Right hindlimb (tissue), 1 donor: ENCODE measurements around the gene TENM3.
A peak's percentile ranks its signal among the peaks of the same experiment; 100 is the strongest.

Source experiments
- DNase-seq: peaks from one replicate; pipeline ENCODE4 v3.0.0-alpha.2; 2018

The TENM3 gene

DNA sequence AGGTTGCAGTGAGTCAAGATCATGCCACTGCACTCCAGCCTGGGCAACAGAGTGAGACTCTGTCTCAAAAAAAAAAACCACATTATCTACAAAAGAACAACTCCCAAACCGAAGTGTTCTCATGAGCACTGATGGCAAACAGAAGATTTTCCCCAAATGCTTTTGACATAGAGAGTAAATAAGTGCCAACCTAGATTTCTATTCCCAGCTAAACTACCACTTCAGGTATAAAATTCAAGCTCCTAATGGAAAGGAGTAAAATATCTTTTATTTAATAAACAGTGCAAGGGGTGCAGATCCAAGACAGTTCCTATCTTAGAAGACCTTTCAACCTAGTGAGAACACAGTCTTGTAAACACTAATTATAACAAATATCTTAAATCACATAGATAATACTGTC lies 170.3 kb downstream of the TENM3 start:
- DNase-seq: no peak

DNA sequence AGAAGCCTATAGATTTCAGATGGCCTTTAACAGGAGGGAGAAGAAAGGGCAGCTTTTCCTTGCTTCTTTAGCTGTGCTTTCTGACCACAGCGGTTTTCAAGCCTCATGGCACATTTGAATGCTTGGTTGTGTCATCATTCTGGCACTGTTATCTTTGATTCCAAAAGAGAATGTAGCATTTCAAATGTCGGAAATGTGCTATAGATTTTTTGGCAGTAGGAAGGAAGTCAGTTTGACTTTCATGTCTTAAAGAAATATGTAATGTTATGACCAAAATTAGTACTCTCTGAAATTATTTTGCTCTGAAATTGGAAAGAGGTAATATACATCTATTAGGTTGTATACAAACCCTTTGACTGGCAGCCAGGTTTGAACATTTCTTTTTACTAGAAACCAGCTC lies 171.9 kb downstream of the TENM3 start:
- no peak for DNase-seq

DNA sequence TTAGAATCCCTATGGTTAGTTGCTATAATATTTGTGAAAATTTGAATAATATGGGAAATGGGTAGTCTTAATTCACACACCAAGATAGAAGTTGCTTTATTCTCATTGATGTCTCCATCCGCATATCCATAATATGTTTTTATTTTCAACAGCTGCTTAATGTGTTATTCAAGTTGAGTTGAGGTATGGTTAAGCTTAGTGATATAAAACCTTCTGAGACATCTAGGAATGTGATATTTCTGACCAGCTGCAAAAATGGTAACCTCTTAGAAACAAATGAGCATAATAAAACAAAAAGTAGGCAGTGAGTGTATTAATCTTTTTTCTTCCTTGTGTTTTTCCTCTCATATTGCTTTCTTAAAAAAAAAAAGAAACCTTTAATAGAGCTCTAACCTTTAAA lies 172.9 kb downstream of the TENM3 start:
- DNase-seq: no peak

DNA sequence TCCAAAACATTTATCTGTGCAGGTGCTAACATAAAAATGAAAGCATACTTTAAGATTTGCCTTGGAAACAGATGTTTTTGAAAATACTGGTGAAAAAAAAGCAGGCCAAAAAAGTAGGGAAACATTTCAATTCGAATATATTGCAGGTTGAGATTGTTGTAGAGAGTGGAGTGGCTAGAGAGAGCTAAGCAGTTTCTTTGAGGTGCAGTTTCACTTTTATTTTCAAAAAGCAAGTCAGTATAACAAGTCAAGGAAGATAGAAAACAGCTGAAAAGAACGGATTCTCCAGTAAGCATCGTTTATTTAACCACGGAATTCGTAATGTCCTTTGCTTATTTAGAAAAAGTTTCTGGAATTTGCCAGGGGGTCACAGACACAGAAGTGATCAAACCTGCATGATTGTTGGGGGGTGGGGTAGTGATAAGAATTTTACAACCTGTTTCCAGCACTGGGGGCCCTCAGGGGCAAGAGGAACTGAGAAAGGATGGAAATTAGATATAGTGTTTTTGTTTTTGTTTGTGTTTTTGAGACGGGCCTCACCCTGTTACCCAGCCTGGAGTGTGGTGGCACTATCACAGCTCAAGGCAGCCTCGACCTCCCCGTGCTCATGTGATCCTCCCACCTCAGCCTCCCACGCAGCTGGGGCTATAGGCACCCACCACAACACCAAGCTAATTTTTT lies 175.0 kb downstream of the TENM3 start:
- DNase-seq: no peak

DNA sequence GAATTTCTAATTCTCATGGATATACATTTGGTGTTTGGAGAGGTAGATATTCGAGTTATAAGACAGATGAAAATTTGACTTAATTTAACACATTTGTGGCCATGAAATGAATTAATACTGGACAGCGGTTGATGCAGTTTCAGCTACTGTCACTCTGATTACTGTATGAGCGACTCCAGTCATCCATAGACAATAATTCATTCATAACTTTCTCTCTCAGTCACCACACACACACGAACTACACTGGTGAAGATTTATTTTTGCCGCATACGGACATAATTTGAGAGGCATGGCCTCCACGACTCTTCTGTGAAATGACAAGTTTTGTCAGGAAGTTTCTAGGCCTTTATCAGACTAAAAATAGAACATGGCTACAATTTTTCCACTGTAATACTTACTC lies 177.0 kb downstream of the TENM3 start:
- no peak for DNase-seq

DNA sequence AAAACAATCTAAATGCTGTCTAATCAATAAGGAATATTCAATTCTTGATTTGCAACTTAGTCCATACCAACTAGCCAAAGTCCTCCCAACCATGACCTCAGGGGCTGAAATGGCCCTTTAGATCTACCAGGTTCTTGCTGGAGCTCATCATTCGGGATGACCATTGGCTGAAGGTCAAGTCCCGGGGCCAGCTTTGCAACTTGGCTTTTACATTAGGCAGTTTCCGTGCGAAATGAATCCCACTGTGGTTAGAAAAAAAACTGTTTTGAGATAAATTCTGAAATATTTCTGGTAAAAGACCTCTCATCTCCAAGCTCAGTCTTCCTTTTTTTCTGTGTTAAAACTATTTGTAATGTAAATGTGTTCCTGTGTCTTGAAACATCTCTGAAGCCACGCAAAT lies 178.6 kb downstream of the TENM3 start:
- no peak for DNase-seq

DNA sequence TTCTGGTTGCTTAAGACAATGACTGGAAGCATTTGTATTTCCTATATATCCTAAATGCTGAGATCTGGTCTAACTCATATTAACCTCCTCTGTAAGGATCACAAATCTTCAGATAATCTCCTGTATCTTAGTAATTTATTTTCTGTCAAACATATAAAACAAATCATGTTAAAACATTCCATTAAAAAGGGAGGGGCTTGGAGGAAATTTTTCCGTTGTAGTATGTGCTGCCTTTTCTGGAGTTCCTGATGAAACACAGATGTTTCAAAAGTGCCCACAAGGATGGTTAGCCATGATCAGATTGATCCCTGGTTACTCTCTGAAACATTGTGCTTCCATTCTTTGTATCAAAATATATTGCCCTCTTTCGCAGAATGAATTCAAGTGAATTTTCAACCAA lies 182.1 kb downstream of the TENM3 start:
- no peak for DNase-seq

DNA sequence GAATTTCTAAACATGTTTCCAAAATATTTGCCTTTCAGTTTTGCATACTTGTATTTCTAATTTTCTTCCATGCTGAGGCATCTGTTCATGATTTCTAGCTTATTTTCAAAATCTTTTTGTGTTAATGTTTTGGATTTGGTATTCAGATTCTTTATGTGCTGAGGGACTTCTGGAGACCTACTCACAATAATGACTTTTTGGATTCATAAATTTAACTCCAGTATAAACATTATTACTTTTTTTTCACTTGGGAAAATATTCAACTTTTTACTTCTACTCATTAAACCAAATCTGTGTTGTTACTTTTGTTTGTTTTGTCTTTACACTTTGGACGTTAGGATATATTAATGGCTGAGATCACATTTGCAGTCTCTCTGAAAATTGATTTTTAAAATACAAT lies 183.7 kb downstream of the TENM3 start:
- DNase-seq: no peak

DNA sequence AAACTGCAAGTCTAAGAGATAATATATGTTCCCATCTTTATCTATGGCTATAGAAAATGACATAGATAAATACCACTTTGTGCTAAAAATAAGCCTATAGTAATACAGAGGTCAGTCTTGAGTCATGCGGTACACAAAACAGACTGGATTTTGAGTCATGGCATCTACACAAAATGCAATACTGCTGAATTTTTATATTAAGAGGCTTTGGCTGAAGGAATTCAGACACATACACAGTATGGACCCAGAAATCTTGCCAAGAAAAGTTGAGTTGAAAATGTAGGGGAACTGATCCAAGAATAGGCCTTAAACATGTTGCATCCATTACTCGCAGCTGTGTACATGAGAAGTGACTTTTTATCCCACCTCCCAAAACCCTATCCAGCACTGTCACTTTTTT lies 184.4 kb downstream of the TENM3 start:
- peak; percentile 30 for DNase-seq

DNA sequence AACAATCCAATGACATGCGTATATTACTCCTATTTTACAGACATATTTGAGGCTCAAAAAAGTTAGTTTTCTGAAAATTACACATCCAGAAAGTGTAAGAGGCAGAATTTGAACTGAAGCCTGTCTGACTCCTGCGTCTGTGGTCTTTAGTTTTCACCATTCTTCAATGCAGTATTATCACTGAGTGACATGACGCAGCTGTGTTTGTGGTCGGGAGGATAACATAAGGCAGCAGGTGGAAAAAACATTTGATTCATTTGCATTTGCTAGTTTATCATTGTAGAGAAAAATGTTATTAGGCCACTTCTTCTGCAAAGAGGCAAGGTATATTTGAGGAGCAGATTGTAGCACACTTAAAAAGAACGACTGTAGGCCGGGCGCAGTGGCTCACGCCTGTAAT lies 186.7 kb downstream of the TENM3 start:
- no peak for DNase-seq

DNA sequence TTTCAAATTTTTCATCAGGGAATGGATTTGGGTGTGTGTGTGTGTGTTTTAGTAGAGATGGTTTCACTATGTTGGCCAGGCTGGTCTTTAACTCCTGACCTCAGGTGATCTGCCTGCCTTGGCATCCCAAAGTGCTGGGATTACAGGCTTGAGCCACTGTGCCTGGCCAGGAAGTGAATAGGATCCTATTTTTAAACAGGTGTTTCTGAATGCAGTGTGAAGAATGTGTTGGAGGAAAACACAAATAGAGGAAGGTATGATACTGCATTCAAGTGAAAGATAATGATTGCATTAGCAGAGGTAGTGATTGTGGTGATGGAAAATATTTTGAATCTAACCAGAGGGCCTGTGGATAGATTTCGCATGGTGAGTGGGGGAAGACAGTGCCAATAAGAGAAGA lies 189.6 kb downstream of the TENM3 start:
- DNase-seq: no peak

DNA sequence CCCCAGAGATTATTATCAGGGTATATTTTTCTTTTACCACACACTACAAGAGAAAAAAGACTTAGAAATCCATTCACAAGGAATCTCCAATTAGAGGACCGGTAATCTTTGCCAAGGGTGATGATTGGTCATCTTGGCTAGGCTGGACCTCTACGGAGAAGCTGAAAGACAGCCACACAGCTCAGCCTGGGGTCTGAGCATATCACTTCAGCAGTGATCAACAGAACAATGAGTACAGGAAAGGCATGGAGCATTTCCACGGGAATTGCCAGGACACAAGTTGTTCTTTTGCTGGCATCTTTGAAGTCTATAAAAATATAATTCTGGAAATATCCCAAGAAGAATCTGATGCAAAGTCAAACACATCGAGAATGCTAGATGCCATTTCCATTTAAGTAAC lies 191.5 kb downstream of the TENM3 start:
- no peak for DNase-seq

DNA sequence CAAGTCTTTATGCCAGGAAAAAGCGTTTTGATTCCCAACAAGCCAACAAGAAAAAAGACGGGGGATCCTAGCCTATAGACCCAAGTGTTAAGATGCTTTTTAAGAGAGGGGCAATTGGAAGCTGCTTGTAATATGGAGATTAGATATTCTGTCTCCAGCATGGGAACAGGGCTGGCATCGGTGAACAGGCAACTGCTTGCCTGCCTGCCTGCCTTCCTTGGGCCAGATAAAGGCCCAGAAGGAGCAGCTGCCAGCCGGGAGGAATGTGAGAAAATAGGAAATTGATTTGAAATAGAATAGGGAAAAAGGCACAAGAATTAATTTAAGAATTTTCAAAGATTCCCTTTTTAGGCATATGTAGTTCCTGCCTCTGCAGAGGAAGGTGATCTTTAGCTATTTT lies 192.2 kb downstream of the TENM3 start:
- DNase-seq: no peak

DNA sequence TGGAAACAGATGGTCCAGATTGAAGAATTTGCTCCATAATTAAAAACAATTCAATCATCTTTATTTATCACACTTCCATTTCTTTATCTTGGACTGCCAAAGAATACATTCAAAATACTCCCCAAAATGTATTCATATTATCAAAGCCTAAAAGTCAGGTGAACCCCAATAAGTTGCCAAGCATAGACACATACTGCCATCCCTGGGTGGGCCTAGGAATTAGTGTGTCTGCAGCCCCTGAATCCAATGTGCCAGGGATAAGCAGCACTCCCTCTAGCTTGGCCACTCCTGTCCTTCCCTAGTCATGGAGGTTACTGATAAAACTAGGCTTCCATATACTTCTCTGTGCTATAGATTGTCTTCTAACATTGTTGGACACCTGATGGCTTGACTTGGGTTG lies 199.9 kb downstream of the TENM3 start:
- no peak for DNase-seq

DNA sequence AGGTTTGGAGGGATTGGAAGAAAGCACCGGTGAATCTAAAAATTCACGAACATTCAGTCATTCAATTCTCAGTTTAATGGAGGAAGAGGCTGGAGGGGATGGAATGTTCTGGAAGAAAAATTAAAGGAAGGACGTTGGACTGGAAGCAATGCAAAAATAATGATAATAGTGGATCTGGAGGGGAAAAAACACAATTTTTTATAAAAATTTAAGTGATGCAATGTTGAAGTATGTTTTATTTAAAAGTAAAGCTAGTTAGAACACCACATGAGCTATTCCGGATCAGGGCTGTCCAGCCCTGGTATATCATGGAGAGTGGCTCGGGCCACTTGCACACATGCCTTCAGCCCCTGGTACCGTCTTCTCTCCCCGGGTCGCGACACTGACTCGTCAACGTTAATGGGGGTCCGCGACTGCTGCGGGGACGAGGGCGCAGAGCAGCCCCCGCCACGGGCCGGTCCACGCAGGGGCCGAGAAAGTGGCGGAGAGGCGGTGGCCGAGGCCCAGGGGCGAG lies 204.6 kb downstream of the TENM3 start:
- no peak for DNase-seq

DNA sequence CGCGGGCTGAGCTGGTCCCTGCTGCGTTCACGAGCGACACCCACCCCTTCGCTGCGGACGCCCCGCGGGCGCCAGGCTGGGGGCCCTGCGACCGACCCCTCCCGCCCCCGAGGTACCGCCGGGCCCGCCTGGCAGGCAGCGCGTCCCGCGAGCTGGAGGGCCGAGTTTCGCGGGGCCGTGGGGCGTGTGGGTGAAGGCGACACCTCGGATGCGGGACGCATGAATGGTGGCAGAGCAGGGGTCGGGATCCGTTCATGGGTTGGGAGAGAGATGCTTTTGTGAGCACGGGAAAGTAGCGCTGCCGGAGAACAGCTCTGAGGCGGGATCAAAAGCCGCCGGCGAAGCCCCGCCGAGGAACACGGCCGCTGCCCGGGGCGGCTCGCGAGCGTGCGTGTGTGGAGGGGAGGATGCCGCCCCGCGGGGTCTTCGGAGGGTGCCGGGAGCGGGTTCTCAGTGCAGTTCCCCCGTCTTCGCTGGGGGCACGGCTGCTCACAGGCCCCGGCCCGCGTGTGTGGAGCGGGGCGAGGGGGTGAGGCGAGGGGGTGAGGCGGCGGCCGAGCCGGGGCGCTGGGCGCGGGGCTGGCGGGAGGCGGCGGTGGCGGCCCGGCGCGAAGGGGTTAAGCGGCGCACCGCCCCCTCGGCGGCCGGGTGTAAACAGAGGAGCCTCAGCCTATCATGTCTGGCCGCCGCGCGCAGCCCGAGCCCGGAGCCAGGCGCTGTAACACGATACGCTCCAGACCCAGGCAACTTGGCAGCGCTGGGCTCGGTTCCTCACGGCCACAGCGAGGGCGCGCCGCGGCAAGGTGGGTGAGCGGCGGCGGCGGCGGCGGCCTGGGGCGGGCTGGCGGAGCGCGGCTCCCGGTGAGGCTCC lies 205.3 kb downstream of the TENM3 start:
- peak; percentile 95 for DNase-seq

DNA sequence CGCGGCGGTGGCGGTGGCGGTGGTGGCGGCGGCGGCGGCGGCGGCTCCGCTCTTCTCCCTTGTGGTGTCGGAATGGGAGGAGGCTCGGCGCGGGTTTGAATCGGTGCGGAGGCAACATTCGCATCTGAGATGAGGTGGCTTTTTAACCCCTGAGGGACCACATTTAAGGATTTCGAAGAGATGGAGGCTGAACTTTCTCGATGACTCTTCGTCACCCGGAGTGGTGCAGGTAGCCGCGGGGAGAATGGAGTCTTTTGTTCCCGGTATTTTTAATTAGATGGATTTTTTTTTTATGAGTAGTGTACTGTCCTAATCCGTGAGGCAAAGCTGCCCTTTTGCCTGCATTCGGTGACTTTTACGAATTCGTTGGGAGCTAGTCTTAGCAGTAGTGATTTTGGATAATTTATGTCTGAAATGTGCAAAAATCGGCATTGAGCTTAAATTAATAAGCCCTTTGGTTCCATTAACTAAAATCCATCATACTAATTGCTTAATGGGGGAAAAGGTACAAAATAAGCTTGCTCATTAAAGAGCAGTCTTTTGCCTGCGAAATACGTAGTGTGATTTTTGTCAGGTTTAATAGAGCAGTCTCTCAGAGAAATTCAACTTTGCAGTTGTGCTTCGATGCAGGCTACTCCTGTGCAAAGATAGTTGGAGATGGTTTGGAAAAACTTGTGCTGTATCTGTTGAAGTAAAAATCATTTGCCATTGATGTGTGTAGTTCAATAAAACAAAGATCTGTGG lies 206.2 kb downstream of the TENM3 start:
- DNase-seq: no peak

DNA sequence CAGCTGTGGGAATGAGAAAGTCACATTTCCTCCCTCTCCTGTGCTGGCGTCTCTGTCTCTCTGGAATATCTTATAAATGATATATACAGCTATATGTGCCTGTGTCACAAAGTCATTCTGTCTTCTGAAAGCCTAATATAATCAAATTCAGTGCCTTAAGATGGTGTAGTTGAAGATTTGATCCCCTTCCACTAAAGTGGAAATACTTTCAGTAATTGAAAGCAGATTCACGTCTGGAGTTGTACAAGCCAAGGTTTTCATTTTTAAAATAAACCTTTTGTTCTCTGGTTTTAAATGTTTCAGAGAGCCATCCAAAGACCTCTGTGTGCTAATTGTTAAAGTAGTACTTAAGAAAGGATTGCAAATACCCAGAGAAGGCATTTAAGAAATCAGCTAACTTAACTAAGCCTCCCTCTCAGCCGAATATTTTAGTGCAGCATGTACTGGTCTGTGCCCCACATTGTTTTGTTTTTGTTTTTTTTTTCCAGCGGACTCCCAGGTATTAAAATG lies 206.8 kb downstream of the TENM3 start:
- DNase-seq: no peak

DNA sequence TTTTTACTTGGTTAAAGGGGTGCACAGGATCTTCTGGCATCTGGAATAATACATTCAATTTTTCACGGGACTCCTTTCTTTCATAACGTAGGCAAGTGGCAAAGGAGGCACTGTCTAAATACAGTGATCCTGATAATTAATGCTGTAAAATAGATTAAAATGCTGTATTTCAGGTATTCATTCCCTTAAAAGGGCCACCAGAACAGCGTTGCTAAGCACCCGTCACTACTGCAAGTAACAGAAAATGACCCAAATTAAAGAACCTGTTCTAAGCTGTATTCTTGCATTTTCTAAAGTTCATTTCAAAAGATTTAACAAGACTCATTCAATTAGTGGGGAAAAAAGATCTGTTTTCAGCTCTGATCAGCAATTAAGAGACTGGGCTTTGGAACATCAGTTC lies 208.2 kb downstream of the TENM3 start:
- no peak for DNase-seq

DNA sequence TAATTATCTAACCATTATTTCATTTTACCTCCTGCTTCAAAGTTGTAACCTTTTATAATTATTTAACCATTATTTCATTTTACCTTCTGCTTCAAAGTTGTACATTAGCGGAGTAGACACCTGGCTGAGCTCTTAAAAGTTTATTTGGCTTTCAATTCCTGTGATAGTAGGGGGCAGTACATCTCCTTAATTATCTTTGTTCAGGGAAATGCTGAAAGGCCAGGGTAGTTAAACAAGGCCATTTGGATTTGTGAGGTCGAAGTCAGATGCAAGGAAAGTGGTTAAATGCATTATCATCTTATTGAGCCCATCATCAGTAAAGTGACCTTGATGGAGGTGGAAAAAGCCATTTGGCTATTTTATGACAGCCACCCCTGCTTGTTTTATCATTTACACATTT lies 210.6 kb downstream of the TENM3 start:
- DNase-seq: no peak

DNA sequence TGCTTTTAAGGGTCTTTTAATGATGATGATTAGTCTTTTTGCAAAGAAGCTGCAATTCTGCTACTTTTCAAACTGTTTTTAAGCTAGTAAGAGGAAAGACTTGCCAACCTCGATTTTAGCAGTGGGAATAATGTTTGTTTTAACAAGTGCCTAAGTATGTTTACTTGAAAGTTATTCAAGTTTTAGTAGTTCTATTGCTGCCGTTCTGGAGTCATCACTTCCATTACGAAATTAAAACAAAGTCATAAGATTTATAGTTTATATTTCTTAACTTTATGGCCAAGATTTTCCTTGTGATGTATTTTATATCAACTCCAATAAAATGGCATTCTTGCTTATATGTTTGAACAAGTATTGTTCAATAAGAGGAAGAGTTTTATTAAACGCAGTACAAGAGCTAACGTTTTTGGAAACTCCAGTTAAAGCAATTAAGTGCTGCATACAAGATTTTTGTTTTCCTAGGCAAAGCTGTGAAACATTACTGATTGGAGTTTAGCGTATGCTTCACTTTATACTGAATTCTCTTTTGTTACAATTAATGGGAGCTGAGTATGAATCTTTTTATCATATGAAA lies 211.3 kb downstream of the TENM3 start:
- no peak for DNase-seq

DNA sequence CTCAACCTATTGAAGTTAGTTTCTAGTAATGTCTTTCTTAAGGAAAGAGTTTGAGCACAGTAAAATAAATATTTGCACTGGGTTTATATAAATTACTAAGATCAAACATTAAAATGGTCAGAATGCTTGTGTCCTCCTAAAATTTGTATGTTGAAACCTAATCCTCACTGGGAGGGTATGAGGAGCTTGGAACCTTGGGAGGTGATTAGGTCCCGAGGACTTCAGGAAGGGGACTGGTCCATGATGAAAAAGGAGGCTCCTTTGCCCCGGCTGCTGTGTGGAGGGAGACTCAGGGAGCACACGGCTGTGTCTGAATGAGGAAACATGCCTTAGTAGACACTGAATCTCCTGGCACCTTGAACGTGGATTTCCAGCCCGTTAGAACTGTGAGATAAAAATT lies 221.9 kb downstream of the TENM3 start:
- DNase-seq: no peak

DNA sequence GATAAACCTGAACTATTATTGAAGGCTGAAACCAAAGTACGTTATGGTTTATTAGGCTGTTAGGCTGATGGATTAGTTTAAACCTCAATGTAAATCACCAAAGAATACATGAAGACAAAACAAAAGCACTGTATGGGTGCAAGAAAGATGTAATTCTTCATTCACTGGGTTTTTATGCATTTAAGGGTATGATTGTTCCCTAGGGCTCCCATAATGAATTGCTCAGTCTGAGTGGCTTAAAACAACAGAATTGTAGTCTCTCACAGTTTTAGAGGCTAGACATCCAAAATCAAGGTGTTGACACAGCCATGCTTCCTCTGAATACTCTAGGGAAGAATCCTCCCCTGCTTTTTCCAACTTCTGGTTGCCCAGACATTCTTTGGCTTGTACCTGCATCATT lies 222.8 kb downstream of the TENM3 start:
- DNase-seq: no peak
